GM12878 (cell line): ENCODE data around the gene CFAP92. TPM values are rescaled to one million over a fixed set of nuclear protein-coding genes. Genes with fewer than 3 reads are reported as not detected.

Experiments
- BHLHE40 ChIP-seq, 2 experiments: fragments of 450-650 bp in 1 of 2; IDR thresholded peaks; 2 replicates each; pipeline ENCODE4 v1.6.1; 2011 to 2017; ENCODE audit warnings: low read depth in 2 of 2, borderline replicate concordance in 1 of 2, improper control_type of control experiment in 1 of 2, low read length in 1 of 2, mild to moderate bottlenecking in 1 of 2
- HDAC2 ChIP-seq: fragments of 200-600 bp; sonication (generic); IDR thresholded peaks from 2 replicates; pipeline ENCODE4 v1.6.1; 2017
- HSF1 ChIP-seq: fragments of 150-350 bp; IDR thresholded peaks from 2 replicates; pipeline ENCODE4 v1.6.1; 2014; ENCODE audit warnings: mild to moderate bottlenecking, low read depth, low read length
- KAT2A ChIP-seq: conservative IDR thresholded peaks from 2 replicates; pipeline ENCODE4 v1.6.1; 2011; ENCODE audit warnings: low read depth, low read length; ENCODE audit not compliant: control insufficient read depth
- KDM1A ChIP-seq: fragments of 200-600 bp; sonication (generic); IDR thresholded peaks from 2 replicates; pipeline ENCODE4 v1.6.1; 2016; ENCODE audit warnings: borderline replicate concordance
- MTA2 ChIP-seq: fragments of 450-650 bp; IDR thresholded peaks from 2 replicates; pipeline ENCODE4 v1.6.1; 2016; ENCODE audit warnings: low read depth, mild to moderate bottlenecking, moderate library complexity
- NR2C2 ChIP-seq: IDR thresholded peaks from 2 replicates; pipeline ENCODE4 v1.6.1; 2011; ENCODE audit warnings: borderline replicate concordance, low read depth; ENCODE audit not compliant: control insufficient read depth, insufficient read length
- PAX5 ChIP-seq: IDR thresholded peaks from 2 replicates; pipeline ENCODE4 v1.6.1; 2011; ENCODE audit warnings: low read depth, low read length, borderline replicate concordance
- RUNX3 ChIP-seq: IDR thresholded peaks from 2 replicates; pipeline ENCODE4 v1.6.1; 2012; ENCODE audit warnings: low read length, inconsistent platforms
- SUZ12 ChIP-seq: fragments of 200-600 bp; sonication (generic); IDR thresholded peaks from one replicate; pipeline ENCODE4 v1.6.1; 2018; ENCODE audit warnings: antibody characterized with exemption, mild to moderate bottlenecking; ENCODE audit not compliant: unreplicated experiment
- ZBTB4 ChIP-seq: fragments of 450-650 bp; formaldehyde crosslinking; IDR thresholded peaks from 2 replicates; pipeline ENCODE4 v1.4.0; 2022; ENCODE audit warnings: mild to moderate bottlenecking, moderate library complexity
- ZNF24 ChIP-seq: fragments of 450-650 bp; IDR thresholded peaks from 2 replicates; pipeline ENCODE4 v1.6.1; 2017; ENCODE audit warnings: antibody characterized with exemption, mild to moderate bottlenecking
- ZNF592 ChIP-seq: fragments of 450-650 bp; IDR thresholded peaks from 2 replicates; pipeline ENCODE4 v1.6.1; 2017; ENCODE audit warnings: mild to moderate bottlenecking, moderate library complexity
- polyA plus RNA-seq, 11 experiments: library from polyadenylated mRNA; depleted of rRNA in 4 of 11; unstranded in 6 of 11; stranded (reverse) in 5 of 11; fragments of >200 nt; fragmentation: Nextera tagmentation in 4 of 11; fragmentation: Illumina TruSeq in 1 of 11; extraction: Ambion mirVana in 4 of 11; extraction: Trizol in 1 of 11; gene quantifications; 1 replicate in 1 of 11; 2 replicates in 10 of 11; pipeline versions ENCODE4 v1.2.1 to v1.2.3, GENCODE V29; 2011 to 2016; ENCODE audit warnings: inconsistent platforms in 2 of 11, missing spikeins in 2 of 11, low read depth in 1 of 11
- total RNA-seq, 4 experiments: library from RNA; depleted of rRNA in 3 of 4; stranded (reverse); fragments of >200 nt in 3 of 4; fragmentation: Illumina TruSeq in 1 of 4; extraction: Trizol in 1 of 4; gene quantifications; 2 replicates each; pipeline versions ENCODE4 v1.2.1 to v1.2.3, GENCODE V29; 2013 to 2021

Gene CFAP92
- total and polyA plus RNA-seq, 10 of the 15 experiments (the other 5 are each of a cell fraction or from before 2014, with no cell fraction given), result 0.05 to 0.52 (median 0.14) TPM; not detected in 7

DNA sequence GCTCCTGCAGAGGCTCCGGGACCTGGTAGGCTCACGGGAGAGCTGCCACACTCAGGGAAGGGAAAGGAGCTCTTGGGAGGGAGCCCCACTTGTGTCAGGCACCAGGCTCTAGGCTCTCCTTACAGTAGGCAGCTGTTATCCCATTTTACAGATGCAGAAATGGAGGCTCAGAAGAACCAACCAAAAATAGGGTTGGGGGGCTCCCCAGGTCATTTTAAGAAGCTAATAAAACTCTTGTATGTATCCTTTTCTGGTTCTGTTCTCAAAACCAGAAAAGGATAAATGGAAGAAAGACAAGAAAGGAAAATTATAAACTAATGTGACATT is 43.2 kb upstream of the CFAP92 start (continued):
- TF ChIP-seq HSF1 (no peak), MTA2 (no peak), SUZ12 (no peak), KDM1A (no peak), HDAC2 (no peak), NR2C2 (no peak), ZNF24 (no peak), PAX5 (no peak), KAT2A (no peak), RUNX3 (no peak), ZBTB4 (no peak), ZNF592 (no peak), BHLHE40 (IDR thresholded peaks at IDR 0.05; ENCODE audit: borderline replicate concordance in 1 of 2, low read depth in 2 of 2, low read length in 1 of 2) (no peak)
